CD14-positive monocyte (primary cell): ENCODE results near the gene HIVEP3. TPM values are rescaled to one million over a fixed set of nuclear protein-coding genes. Genes with fewer than 3 reads are reported as not detected.

Source experiments
- DNase-seq, 3 donors: peaks; one replicate each; pipeline ENCODE4 v3.0.0-alpha.2; 2011 to 2022
- H2AFZ ChIP-seq: 2 replicates; pipeline ENCODE4 v1.6.0; 2012; ENCODE audit warnings: mild to moderate bottlenecking, low read depth, low read length, inconsistent platforms; ENCODE audit not compliant: insufficient read depth, poor library complexity, severe bottlenecking
- H3K27ac ChIP-seq, 2 donors: 1 replicate in 1 of 2; 2 replicates in 1 of 2; pipeline ENCODE4 v1.5.1; 2012 to 2013; ENCODE audit warnings: low read length in 2 of 2, control low read depth in 1 of 2, inconsistent platforms in 1 of 2, low read depth in 1 of 2, mild to moderate bottlenecking in 1 of 2
- H3K27me3 ChIP-seq, 2 donors: one replicate each; pipeline versions ENCODE4 v1.6.0 to v1.6.1; 2011 to 2013; ENCODE audit warnings: low read length in 2 of 2; ENCODE audit not compliant: control insufficient read depth in 2 of 2, insufficient read depth in 2 of 2
- H3K36me3 ChIP-seq, 2 donors: replicated peaks in 1 of 2; 1 replicate in 1 of 2; 2 replicates in 1 of 2; pipeline versions ENCODE4 v1.5.1 to v1.6.1; 2012 to 2013; ENCODE audit warnings: low read length in 2 of 2, control low read depth in 1 of 2, inconsistent platforms in 1 of 2, mild to moderate bottlenecking in 1 of 2; ENCODE audit not compliant: insufficient read depth in 2 of 2, control insufficient read depth in 1 of 2
- H3K4me1 ChIP-seq, 2 donors: 1 replicate in 1 of 2; 2 replicates in 1 of 2; pipeline versions ENCODE4 v1.5.1 to v1.6.1; 2012 to 2013; ENCODE audit warnings: low read length in 2 of 2, control low read depth in 1 of 2, inconsistent platforms in 1 of 2, mild to moderate bottlenecking in 1 of 2, moderate library complexity in 1 of 2; ENCODE audit not compliant: insufficient read depth in 2 of 2, control insufficient read depth in 1 of 2
- H3K4me2 ChIP-seq: replicated peaks from 2 replicates; pipeline ENCODE3; 2012; ENCODE audit warnings: low read length, moderate library complexity, mild to moderate bottlenecking; ENCODE audit not compliant: poor library complexity, severe bottlenecking; ENCODE audit errors: extremely low read depth
- H3K4me3 ChIP-seq, 3 experiments: fragments of 200-600 bp in 1 of 3; sonication (generic) in 1 of 3; replicated peaks in 1 of 3; 1 replicate in 2 of 3; 2 replicates in 1 of 3; pipeline ENCODE4 v1.5.1; 2011 to 2013; ENCODE audit warnings: low read length in 3 of 3, mild to moderate bottlenecking in 3 of 3, control low read depth in 2 of 3, low read depth in 2 of 3, inconsistent platforms in 1 of 3, moderate library complexity in 1 of 3
- H3K79me2 ChIP-seq: 2 replicates; pipeline ENCODE4 v1.6.0; 2012; ENCODE audit warnings: mild to moderate bottlenecking, control low read depth, inconsistent platforms, low read length, moderate library complexity; ENCODE audit not compliant: insufficient read depth
- H3K9ac ChIP-seq: 2 replicates; pipeline ENCODE4 v1.6.0; 2017; ENCODE audit warnings: low read length, mild to moderate bottlenecking; ENCODE audit not compliant: insufficient read depth, poor library complexity, severe bottlenecking
- H3K9me3 ChIP-seq, 2 donors: replicated peaks in 1 of 2; 1 replicate in 1 of 2; 2 replicates in 1 of 2; pipeline versions ENCODE4 v1.5.1 to v1.6.1; 2012 to 2013; ENCODE audit warnings: low read length in 2 of 2, control low read depth in 1 of 2; ENCODE audit not compliant: control insufficient read depth in 1 of 2, insufficient read depth in 1 of 2
- H4K20me1 ChIP-seq: 2 replicates; pipeline ENCODE4 v1.6.0; 2012; ENCODE audit warnings: mild to moderate bottlenecking, low read length, control low read depth, moderate library complexity; ENCODE audit not compliant: insufficient read depth
- H3K27ac Mint-ChIP-seq, 7 donors: one replicate each; pipeline ENCODE4 v1.8.0; 2020; ENCODE audit warnings: mild to moderate bottlenecking in 7 of 7, mixed read lengths in 7 of 7, moderate library complexity in 6 of 7, inconsistent platforms in 2 of 7
- H3K27me3 Mint-ChIP-seq, 3 donors: one replicate each; pipeline ENCODE4 v1.8.0; 2021 to 2022; ENCODE audit warnings: low read depth in 3 of 3, mild to moderate bottlenecking in 3 of 3, mixed read lengths in 3 of 3, moderate library complexity in 3 of 3, inconsistent platforms in 1 of 3
- H3K36me3 Mint-ChIP-seq, 2 donors: one replicate each; pipeline ENCODE4 v1.8.0; 2020; ENCODE audit warnings: mixed read lengths in 2 of 2, inconsistent platforms in 1 of 2, mild to moderate bottlenecking in 1 of 2
- H3K4me1 Mint-ChIP-seq: one replicate; pipeline ENCODE4 v1.8.0; 2020; ENCODE audit warnings: mild to moderate bottlenecking, mixed read lengths
- H3K4me3 Mint-ChIP-seq, 2 donors: one replicate each; pipeline ENCODE4 v1.8.0; 2020; ENCODE audit warnings: mild to moderate bottlenecking in 2 of 2, mixed read lengths in 2 of 2, moderate library complexity in 1 of 2
- H3K9me3 Mint-ChIP-seq, 7 donors: one replicate each; pipeline ENCODE4 v1.8.0; 2020 to 2022; ENCODE audit warnings: mixed read lengths in 7 of 7, mild to moderate bottlenecking in 6 of 7, moderate library complexity in 6 of 7, inconsistent platforms in 2 of 7
- CTCF ChIP-seq: fragments of 200-600 bp; IDR thresholded peaks from one replicate; pipeline ENCODE4 v1.8.0; 2022; ENCODE audit warnings: antibody characterized with exemption, mild to moderate bottlenecking
- WGBS: methylation state at CpG from one replicate; pipeline ENCODE4 v1.1.5; 2013; ENCODE audit warnings: missing lambda C conversion rate; ENCODE audit not compliant: insufficient coverage; 5-methylcytosine and 5-hydroxymethylcytosine counted together
- intact Hi-C, 2 donors: fragments of 100-400 bp; cut with micrococcal nuclease; formaldehyde crosslinking; loops; one replicate each; pipeline versions ENCODE4 v1.15.0 to v1.15.1; 2023
- polyA plus RNA-seq, 3 donors: library from polyadenylated mRNA; depleted of rRNA in 1 of 3; unstranded in 2 of 3; stranded (reverse) in 1 of 3; fragments of 300-500 nt in 2 of 3; fragments of >200 nt in 1 of 3; fragmentation: Illumina TruSeq in 2 of 3; gene quantifications; 1 replicate in 2 of 3; 2 replicates in 1 of 3; pipeline ENCODE4 v1.2.3, GENCODE V29; 2012 to 2021
- small RNA-seq: library from RNA; depleted of rRNA; stranded (forward); fragments of <200 nt; gene quantifications from one replicate; pipeline ENCODE3, GENCODE V24; 2012; ENCODE audit warnings: low read depth; ENCODE audit not compliant: insufficient read length

HIVEP3 gene
- polyA plus RNA-seq, 3 donors: 1.2 to 3.7 (median 1.8) TPM

- Mint-ChIP-seq H3K4me3 (no peak overlapping the region), H3K4me1 (no peaks in the 10 kb centered on the region), H3K27me3 (peaks cover 4 to 7% (median 7%) of the 10 kb centered on the region in 3 donors), H3K9me3 (peaks cover 0 to 4% (median 2%) of the 10 kb centered on the region in 7 donors), H3K27ac (no peak overlapping the region), H3K36me3 (no peaks in the 10 kb centered on the region)
- H3K9me3 ChIP-seq: no peaks in the 10 kb centered on the region
- H3K4me2 ChIP-seq: no peak overlapping the region
- no peaks in the 10 kb centered on the region for H4K20me1 ChIP-seq
- H3K79me2 ChIP-seq: no peaks in the 10 kb centered on the region
- H2AFZ ChIP-seq: no peak overlapping the region
- 100% methylated on average over 1 of the region's 4 CpGs for WGBS
- DNase-seq: no peak
- intact Hi-C loops: no loop called here
- no peaks in the 10 kb centered on the region for H3K4me1 ChIP-seq
- no peaks in the 10 kb centered on the region for H3K27me3 ChIP-seq
- no peaks in the 10 kb centered on the region for H3K36me3 ChIP-seq
- H3K4me3 ChIP-seq: no peak overlapping the region
- no peak overlapping the region for H3K27ac ChIP-seq
- no peak overlapping the region for H3K9ac ChIP-seq
- TF ChIP-seq CTCF: no peak
Observed at GRCh38 chr1:41461790-41462679, 456.7 kb downstream of the HIVEP3 start.

GRCh38 chr1:41456847-41457540 lies 461.7 kb downstream of the HIVEP3 start:
- H2AFZ ChIP-seq: no peak overlapping the region
- peak overlapping the region in 2 of 7 donors; percentile 20 to 26 for H3K27ac Mint-ChIP-seq
- H3K27me3 Mint-ChIP-seq: peaks cover 0 to 9% (median 4%) of the 10 kb centered on the region in 3 donors
- no peak overlapping the region for H3K4me2 ChIP-seq
- no peaks in the 10 kb centered on the region for H3K36me3 Mint-ChIP-seq
- H4K20me1 ChIP-seq: no peaks in the 10 kb centered on the region
- no peaks in the 10 kb centered on the region for H3K36me3 ChIP-seq
- H3K4me3 ChIP-seq: no peak overlapping the region
- no peak overlapping the region for H3K27ac ChIP-seq
- no peaks in the 10 kb centered on the region for H3K9me3 Mint-ChIP-seq
- no peaks in the 10 kb centered on the region for H3K9me3 ChIP-seq
- no peaks in the 10 kb centered on the region for H3K4me1 Mint-ChIP-seq
- H3K79me2 ChIP-seq: no peaks in the 10 kb centered on the region
- TF ChIP-seq CTCF: no peak
- H3K9ac ChIP-seq: no peak overlapping the region
- H3K4me1 ChIP-seq: no peaks in the 10 kb centered on the region
- no peaks in the 10 kb centered on the region for H3K27me3 ChIP-seq
- intact Hi-C loops: no loop called here
- H3K4me3 Mint-ChIP-seq: peak overlapping the region in 1 of 2 donors; percentile 47
- DNase-seq: no peak
- 96% methylated on average over 8 of the region's 10 CpGs for whole genome bisulfite sequencing

Small RNAs within 50 kb of the gene (small RNA-seq; reads per million reads assigned to genes)
- not detected for gene RNA5SP45

Other genes starting within 250 kb of the HIVEP3 start
- gene GUCA2B, start 234.5 kb upstream of the HIVEP3 start, polyA plus RNA-seq: not detected
- gene GUCA2A, start 245.8 kb upstream of the HIVEP3 start, polyA plus RNA-seq: not detected